ENCODE results near the gene FAM161B. TPM values are rescaled to one million over a fixed set of nuclear protein-coding genes. Genes with fewer than 3 reads are reported as not detected.
"Not testable (repeated sequence)": the region's sequence is repeated elsewhere in the genome, so short reads cannot be mapped to it uniquely, and the experiment has no call there.

Gene FAM161B
- total RNA-seq, 1 donor from 2014 or later, result 12.1 TPM

DNA sequence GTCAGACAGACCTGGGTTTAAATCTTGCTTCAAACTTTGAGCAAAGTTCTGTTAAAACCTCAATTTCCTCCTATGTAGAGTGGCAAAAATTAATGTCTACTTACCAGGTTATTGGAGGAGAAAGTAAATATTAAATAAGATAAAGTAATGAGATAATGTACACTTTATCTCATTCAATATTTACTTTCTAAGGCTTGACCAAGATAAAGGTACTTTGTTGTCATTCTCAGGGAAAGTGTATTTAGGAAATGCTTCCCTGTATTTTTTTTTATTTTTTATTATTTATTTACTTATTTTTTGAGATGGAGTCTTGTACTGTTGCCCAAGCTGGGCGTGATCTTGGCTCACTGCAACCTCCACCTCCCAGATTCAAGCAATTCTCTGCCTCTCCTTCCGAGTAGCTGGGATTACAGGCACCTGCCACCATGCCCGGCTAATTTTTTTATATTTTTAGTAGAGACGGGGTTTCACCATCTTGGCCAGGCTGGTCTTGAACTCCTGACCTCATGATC is 4.7 kb downstream of the FAM161B start:
- intact Hi-C loops (cut with DNase I), result loop anchor here (10.0 kb wide), 1 partner anchor 220 kb away; no protein-coding TSS in a partner anchor
- DNase-seq (ENCODE audit: low spot score) (no peak), ATAC-seq (no peak)

DNA sequence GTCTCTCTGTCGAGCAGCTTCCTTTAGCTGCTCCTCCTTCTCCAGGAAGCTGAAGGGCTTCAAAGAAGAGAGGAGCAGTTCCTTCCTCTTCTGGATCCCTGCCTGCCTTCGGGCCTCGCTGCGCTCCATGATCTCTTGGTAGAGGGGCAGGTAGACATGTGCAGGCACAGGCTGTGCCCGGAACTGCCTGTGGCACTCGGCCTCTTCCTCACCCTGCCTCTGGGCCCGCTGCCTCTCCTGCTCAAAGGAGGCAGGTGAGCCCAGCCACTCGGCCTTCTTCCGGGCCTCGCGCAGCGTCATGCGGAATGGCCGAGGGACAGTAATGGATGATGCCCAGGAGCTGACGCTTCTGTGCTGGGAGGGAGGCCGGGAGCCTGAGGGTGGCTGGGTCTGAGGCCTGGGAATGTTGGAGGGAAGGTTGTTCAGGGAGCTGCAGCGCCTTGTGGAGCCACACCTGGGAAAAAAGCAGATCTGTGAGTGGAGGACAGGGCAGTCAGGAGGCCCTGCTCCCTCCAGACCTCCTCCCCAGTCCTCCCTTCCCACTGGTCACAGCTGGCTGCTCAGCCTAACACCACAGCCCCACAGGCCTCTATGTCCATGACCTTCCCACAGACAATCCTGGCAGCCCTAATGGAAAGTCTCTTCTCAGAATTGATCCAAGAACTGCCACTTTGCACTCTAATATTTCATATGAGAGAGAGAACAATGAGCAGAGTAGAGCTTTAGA is 5.3 kb downstream of the FAM161B start:
- ATAC-seq, result no peak
- intact Hi-C loops (cut with DNase I), result loop anchor here (10.0 kb wide), 1 partner anchor 220 kb away; no protein-coding TSS in a partner anchor
- DNase-seq (ENCODE audit: low spot score), result no peak

DNA sequence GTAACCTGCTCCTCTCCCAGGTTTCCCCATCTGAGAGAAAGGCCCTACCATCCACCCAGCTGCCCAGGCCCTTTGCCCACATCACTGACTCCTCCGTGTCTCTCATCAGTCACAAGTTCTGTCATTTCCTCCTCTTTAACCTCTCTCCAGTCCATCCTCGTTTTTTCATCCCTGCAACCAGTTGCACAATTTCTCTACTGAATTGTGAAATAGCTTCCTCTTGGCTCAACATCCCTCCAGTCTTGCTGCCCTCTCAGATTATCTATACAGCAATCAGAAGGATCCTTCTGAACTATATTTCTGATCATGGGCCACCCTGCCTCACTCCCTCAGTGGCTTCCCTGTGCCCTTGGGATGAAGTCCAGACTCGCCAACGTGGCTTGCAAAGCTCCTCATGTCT is 6.8 kb downstream of the FAM161B start:
- intact Hi-C loops (cut with DNase I), result loop anchor here (10.0 kb wide), 1 partner anchor 218 kb away; no protein-coding TSS in a partner anchor
- DNase-seq (ENCODE audit: low spot score) (no peak), ATAC-seq (peak; percentile 92)

DNA sequence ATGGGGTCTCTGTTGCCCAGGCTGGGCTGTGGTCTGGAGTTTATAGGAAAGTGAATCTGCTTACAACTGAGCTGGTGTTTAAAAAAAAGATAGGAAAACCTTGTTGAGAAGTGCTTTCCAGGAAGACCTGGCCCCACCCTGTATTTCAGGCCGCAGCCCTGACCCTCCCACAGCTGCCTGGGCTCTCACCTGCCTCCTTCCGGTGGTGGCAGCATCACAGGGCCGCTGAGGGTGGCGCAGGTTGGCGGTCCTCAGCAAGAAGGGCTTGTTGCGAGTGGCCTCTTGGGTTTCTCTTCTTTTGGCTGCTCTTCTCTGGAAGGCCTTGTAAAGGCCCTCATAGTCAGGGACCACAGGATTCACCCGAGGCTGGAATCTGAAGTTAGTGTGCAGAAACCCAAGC is 7.7 kb downstream of the FAM161B start:
- intact Hi-C loops (cut with DNase I), result loop anchor here (10.0 kb wide), 1 partner anchor 217 kb away; no protein-coding TSS in a partner anchor
- DNase-seq (ENCODE audit: low spot score) (no peak), ATAC-seq (no peak)

DNA sequence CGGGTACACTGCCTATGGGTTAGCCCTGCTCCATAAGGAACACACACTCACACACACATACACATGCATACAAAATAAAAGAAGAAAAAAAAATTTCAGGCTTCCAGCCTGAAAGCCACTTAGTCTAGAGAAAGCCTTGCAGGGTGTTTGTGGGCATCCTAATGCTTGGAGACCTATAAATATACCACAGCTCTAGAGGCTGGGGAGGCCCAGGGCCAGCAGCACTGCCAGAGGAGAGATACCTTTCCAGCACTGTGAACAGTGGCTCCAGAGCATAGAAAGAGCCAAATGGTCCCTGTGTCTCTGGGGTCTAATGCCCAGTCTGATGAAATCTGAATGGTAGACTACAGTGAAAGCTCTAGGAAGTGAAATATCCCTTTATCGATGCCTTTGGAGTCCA is 12.9 kb downstream of the FAM161B start:
- intact Hi-C loops (cut with DNase I), result no loop called here
- DNase-seq (ENCODE audit: low spot score) (no peak), ATAC-seq (no peak)

DNA sequence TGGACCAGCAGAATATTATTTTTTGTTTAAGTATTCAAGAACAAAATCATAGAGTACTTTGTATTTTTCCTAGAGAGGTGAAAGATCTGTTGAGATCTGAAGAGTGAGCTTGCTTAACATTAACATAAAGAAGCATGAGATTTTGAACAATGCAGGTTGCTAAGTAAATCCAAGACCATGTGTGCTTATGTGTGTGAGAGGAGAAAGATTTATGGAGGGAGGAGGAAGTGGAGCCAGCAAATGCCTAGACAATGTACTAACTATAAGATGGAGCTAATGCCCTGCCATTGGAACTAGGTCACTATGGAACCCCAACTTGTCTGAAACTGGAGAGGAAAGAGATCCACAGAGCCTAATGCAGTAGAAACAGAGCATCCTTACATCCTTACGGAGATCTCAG is 13.3 kb downstream of the FAM161B start:
- intact Hi-C loops (cut with DNase I), result no loop called here
- ATAC-seq (no peak), DNase-seq (ENCODE audit: low spot score) (no peak)

DNA sequence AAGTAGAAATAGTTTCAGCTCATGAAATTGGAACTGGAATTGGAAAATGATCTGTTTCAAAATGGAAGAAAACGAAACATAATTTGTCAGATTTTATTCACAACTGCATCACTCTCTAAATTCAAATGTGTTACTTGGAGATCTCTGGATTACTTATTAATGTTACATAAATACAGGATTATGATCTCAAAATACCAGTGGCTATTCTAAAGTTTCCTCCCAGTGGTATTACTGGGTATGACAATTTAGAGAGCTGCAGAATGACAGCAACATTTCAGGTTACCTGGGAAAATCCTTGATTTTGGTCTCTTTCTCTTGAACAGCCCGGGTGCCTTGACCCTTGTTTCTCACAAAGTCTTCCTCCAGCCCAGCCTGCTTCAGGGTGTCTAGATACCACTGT is 14.2 kb downstream of the FAM161B start:
- intact Hi-C loops (cut with DNase I), result no loop called here
- DNase-seq (ENCODE audit: low spot score) (no peak), ATAC-seq (no peak)

DNA sequence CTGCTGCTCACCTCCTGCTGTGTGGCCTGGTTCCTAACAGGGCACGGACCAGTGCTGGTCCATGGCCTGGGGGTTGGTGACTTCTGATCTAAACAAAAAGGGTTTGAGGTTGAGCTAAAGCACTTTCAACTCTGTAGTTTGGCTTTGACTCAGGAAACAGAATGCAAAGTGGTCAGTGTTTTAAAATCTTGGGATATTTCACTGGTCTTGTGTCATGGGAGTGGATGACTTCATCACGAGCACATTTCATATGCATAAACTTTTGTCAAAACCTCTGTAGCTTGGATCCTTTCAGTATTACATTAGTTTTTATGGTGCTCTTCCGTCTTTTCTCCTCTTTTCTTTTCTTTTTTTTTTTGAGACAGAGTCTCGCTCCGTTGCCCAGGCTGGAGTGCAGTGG is 25.6 kb downstream of the FAM161B start:
- intact Hi-C loops (cut with DNase I), result no loop called here
- ATAC-seq (no peak), DNase-seq (ENCODE audit: low spot score) (no peak)

DNA sequence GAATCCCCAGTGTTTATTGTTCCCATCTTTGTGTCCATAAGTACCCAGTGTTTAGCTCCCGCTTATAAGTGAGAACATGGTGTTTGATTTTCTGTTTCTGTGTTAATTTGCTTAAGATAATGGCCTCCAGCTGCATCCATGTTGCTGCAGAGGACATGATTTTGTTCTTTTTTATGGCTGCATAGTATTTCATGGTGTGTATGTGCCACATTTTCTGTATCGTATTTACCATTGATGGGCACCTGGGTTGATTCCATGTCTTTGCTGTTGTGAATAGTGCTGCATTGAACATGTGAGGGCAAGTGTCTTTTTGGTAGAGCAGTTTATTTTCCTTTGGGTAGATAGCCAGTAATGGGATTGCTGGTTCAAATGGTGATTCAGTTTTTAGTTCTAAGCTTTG is 30.4 kb downstream of the FAM161B start:
- ATAC-seq; intact Hi-C loops (cut with DNase I); DNase-seq (ENCODE audit: low spot score): not testable (repeated sequence)

DNA sequence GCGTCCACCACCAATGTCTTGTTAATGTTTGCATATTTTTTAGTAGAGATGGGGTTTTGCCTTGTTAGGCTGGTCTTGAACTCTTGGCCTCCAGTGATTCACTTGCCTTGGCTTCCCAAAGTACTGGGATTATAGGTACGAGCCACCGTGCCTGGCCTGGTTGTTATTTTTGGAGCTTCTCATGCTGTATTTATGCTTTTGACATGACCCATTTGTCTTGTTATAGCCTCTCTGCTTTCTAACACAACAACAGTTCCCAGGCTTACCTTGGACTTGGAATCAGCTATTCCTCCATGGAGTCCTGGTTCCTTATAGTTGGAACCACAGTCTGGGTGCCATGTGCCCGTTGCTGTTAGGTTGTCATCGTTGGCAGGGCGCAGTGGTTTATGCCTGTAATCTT is 33.6 kb downstream of the FAM161B start:
- intact Hi-C loops (cut with DNase I), result no loop called here
- no peak for DNase-seq (ENCODE audit: low spot score)

DNA sequence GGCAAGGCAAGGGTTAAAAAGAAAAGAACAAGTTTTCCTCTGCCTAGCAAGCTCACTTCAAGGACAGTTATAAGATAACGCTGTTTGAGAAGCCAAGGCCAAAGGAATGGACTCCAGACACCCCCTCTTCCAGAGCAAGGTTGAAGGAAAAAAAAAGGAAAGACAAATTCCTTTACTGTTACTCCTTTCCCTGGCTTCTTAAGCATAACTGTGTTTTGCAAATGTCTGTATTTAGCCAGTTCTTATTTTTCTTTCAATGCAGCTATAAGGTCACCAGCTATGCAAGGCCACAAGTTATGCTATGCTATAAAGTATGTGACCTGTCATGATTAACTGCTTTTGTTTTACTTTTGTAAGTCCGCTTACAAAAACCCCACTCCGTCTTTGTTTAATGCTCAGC is 36.6 kb downstream of the FAM161B start:
- DNase-seq (ENCODE audit: low spot score) (no peak), ATAC-seq (no peak)
- intact Hi-C loops (cut with DNase I), result no loop called here

More for the DNA sequence above, 33.6 kb downstream of the FAM161B start:
- no peak for ATAC-seq

DNA sequence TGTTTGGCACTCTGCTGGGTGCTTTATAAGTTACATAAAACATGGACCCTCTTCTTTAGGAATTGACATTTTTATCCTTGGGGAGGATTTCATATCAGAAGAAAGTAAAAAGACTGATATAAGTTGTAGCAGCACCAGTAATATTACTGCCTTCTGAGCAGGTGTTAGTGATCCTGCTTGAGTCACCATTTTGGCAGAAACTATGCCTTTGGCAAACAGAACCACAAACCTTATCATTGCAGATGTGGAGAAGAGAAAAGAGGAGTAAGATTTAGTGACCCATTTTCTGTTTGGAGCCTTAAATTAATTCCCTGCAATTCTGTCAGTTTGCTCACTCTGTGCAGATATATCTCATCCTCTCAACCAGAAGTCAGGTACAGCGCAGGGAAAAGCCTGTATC is 40.2 kb downstream of the FAM161B start:
- DNase-seq (ENCODE audit: low spot score) (no peak), ATAC-seq (no peak)
- intact Hi-C loops (cut with DNase I), result no loop called here

DNA sequence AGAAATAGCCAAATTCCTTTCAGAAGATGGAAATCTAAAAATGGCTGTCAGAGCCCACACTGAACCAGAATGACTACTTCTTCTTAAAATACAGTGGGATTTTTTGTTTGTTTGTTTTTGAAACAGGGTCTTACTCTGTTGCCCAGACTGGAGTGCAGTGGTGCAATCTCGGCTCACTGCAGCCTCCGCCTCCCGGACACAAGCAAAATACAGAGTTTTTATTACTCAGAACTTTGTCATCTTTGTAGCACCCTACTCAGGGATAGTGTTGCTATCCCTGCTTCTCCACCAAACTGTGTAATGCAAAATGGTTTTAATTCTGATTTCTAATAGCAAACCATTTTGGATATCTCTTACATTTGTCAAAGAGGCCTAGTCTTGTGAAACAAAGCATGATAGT is 46.9 kb downstream of the FAM161B start:
- DNase-seq (ENCODE audit: low spot score) (no peak), ATAC-seq (no peak)
- intact Hi-C loops (cut with DNase I), result no loop called here

DNA sequence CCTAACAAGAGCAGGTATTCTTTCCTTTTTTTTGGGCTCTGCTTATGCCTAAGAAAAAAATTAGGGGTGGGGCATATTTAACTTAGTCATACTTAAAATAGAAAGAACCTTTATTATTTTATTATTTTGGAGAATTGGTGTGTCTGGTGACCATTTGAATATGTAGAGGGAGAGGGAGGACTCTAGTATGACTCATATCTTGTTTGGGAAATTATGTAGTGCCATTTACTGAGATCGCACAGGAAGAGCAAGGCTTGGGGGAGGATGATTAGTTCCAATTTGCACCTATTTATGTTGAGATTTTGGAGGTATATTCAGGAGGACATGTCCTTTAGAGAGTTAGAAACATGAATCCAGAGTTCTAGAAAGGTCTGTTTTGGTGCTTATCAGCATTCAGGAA is 53.4 kb downstream of the FAM161B start:
- intact Hi-C loops (cut with DNase I), result no loop called here
- ATAC-seq, result no peak
- no peak for DNase-seq (ENCODE audit: low spot score)

DNA sequence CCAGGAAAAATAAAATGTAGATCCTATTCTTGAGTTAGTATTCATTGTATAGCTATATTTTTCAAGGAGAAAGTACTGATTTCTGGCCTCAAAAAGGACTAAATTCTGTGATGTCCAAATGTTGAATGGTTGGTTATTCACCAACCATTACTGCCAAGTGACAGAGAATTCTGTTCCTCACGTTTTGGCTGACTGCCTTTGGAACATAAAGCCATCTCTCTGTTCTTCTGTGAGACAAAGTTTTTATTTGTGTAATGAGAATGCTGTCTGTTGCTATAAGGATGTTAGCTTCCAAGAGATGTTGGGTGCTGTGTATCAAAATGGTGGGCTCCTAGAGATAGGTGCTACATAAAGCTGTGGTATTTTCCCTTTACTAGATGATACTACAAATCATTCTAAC is 54.0 kb downstream of the FAM161B start:
- no peak for ATAC-seq
- intact Hi-C loops (cut with DNase I), result no loop called here

DNA sequence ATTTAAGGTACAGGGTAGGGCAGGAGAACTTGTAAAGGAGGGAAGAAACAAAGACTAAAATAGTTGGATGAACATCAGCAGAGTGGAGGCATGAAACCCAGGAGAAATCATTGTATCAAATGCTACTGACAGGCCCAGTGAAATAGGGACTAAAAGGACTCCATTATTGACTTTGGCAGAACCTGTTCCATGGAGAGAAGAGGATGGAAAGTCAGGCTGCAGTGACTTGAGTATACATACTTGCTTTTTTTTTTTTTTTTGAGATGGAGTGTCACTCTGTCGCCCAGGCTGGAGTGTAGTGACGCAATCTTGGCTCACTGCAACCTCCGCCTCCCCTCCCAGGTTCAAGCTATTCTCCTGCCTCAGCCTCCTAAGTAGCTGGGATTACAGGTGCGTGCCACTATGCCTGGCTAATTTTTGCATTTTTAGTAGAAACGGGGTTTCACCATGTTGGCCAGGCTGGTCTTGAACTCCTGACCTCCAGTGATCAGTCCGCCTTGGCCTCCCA is 55.7 kb downstream of the FAM161B start:
- intact Hi-C loops (cut with DNase I); DNase-seq (ENCODE audit: low spot score); ATAC-seq: not testable (repeated sequence)

More for the DNA sequence above, 54.0 kb downstream of the FAM161B start:
- DNase-seq (ENCODE audit: low spot score), result no peak

DNA sequence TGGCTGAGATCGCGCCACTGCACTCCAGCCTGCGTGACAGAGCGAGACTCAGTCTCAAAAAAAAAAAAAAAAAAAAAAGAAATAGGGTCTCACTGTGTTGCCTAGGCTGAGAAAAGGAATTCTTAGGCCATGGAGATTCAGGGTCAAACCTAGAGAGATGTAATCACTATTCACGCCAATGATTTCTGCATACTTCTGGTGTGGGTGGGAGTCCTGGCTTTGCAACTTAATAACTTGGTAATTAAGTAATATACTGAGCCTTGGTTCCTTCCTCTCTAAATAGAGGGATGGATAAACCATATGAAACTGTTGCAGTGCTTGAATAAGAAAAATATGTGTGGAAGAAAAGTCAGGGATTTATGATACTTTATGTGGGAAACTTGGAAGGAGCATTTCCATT is 60.5 kb downstream of the FAM161B start:
- ATAC-seq (no peak), DNase-seq (ENCODE audit: low spot score) (no peak)
- intact Hi-C loops (cut with DNase I), result no loop called here

DNA sequence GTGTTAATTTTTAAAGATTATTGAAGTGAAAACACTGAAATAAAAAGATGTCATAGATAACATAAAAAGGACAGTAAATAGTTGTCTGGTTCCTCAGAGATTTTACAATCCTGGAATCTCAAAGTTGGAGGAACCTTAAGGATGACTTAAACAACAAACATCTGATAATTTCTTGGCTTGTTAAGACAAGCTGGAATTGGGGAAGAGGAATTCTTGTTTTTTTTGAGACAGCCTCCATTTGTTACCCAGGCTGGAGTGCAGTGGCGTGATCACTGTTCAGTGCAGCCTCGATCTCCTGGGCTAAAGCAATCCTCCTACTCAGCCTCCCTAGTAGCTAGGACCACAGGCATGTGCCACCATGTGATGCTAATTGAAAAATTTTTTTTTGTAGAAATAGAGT is 60.9 kb downstream of the FAM161B start:
- no peak for DNase-seq (ENCODE audit: low spot score)

DNA sequence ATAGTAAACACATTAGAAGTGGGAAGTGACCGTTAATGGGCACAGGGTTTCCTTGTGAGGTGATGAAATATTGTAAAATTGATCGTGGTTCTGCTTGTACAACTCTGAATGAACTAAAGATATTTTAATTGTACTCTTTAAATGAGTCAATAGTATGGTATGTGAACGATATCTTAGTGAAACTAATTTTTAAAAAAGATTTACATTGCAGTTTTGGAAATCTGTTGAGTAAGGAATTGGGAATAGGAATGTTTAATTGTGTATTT is 61.5 kb downstream of the FAM161B start:
- DNase-seq (ENCODE audit: low spot score) (no peak), ATAC-seq (no peak)
- intact Hi-C loops (cut with DNase I), result no loop called here

More for the DNA sequence above, 60.9 kb downstream of the FAM161B start:
- intact Hi-C loops (cut with DNase I), result no loop called here
- no peak for ATAC-seq

DNA sequence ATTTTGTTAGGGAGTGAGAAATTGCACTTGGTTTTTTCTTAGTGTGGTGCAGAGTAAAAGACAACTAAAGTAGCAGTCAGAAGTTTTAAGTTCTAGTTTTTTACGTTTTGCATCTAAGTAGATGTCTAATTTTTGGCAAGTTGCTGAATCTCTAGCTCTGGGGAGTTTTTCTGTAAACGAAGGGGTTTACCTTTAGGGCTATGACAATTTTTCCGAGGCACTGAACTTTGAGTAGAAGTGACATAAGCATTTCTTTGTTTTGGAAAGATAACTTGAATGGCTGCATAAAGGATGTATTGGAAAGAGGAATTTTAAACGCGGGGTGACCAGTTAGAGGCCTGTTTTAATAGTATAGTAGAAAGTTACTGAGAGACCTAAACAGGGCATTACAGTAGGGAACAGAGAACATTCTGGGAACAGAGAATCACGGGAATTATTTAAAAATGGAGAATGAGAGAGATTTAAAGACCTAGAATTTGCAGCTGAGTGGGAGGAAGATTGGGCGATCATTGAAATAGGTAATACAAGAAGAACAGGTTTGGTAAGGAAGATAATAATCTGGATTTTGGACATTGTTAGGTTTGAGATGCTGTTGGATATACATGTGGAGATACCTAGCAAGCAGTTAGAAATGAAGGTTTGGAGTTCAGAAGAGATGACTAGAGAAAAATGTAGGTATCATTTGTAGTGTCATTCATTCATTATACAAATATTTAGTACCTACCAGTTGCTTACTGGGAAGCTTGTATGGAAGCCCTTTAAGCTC is 62.0 kb downstream of the FAM161B start:
- ATAC-seq (no peak), DNase-seq (ENCODE audit: low spot score) (no peak)
- intact Hi-C loops (cut with DNase I), result no loop called here
